GM12874 (cell line): ENCODE data around the gene NME7.

ENCODE experiments used
- TF ChIP-seq, protein P1 (sequence below): IDR thresholded peaks from 2 replicates; pipeline ENCODE4 v1.5.1; 2011; ENCODE audit warnings: low read depth, mild to moderate bottlenecking, control low read depth, low read length, moderate library complexity; ENCODE audit not compliant: insufficient read depth

NME7 gene

GRCh38 chr1:169148472-169149252, 218.9 kb downstream of the NME7 start:
- TF ChIP-seq, protein P1, sequence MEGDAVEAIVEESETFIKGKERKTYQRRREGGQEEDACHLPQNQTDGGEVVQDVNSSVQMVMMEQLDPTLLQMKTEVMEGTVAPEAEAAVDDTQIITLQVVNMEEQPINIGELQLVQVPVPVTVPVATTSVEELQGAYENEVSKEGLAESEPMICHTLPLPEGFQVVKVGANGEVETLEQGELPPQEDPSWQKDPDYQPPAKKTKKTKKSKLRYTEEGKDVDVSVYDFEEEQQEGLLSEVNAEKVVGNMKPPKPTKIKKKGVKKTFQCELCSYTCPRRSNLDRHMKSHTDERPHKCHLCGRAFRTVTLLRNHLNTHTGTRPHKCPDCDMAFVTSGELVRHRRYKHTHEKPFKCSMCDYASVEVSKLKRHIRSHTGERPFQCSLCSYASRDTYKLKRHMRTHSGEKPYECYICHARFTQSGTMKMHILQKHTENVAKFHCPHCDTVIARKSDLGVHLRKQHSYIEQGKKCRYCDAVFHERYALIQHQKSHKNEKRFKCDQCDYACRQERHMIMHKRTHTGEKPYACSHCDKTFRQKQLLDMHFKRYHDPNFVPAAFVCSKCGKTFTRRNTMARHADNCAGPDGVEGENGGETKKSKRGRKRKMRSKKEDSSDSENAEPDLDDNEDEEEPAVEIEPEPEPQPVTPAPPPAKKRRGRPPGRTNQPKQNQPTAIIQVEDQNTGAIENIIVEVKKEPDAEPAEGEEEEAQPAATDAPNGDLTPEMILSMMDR = no peak

DNA sequence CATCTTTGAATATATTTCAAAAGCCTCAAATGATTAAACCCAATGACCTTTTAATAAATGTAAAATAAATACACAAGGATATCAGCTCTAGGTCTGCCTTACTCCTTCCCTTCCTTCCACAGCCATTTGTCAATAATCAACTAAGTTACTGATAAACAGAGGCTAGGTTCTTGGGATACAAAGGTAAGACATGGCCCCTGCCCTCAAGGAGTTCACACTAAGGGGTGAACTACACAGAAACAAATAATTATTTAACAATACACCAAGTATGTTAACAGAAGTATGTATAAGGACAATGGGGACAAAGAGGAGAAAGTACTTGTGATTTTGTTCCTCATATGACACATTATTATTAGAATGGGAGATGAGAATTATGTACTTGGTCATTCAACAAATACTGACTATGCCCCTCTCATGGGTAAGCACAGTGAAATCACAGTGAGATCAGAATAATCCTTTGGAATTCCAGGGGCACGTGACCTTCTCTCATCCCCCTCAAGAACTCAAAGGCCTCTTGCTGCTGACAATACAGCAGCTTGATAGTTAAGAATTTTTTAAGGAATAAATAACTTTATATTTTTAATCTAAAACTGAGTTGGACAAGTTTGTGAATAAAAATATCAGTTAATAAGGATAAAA, 220.9 kb downstream of the NME7 start:
- TF ChIP-seq, protein P1 = no peak

- TF ChIP-seq, protein P1 = no peak
Measured at GRCh38 chr1:169144941-169145626, 222.5 kb downstream of the NME7 start.

DNA sequence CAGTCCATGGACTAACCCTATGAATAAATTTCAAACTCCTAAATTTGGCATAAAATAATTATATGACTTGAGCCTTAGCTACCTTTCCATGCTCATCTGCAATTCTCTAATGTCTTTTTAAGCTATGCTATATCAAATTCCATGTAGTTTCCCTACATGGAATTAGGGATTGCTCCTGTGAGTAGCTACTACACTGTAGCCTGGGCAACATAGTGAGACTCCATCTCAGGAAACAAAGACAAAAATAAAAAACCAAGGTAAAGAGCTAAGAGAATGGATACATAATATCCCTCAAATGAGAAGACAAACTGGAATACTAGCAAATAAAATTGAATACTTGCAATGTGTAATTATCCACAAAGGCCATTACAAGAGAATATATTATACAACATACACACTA, 223.6 kb downstream of the NME7 start:
- TF ChIP-seq, protein P1 = no peak

DNA sequence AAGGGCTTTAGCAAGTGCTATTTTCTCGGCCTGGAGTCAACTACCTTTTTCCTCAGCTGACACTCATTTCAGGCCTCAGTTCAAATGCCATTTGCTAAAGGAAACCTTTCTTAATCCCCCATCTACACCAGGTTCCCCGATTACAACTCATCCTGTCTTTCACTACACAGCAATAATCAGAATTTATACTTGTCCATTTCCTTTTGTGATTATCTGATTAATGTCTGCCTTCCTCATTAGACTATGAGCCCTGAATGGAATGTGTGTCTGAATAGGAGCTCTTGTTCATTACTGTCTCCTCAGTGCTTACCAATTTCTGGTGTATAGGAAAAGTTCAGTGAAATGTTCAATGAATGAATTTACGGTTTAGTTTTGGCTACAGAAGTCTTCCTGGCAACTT, 224.3 kb downstream of the NME7 start:
- TF ChIP-seq, protein P1 = no peak

- TF ChIP-seq, protein P1 = no peak
Measured at GRCh38 chr1:169142129-169142528, 225.5 kb downstream of the NME7 start.

DNA sequence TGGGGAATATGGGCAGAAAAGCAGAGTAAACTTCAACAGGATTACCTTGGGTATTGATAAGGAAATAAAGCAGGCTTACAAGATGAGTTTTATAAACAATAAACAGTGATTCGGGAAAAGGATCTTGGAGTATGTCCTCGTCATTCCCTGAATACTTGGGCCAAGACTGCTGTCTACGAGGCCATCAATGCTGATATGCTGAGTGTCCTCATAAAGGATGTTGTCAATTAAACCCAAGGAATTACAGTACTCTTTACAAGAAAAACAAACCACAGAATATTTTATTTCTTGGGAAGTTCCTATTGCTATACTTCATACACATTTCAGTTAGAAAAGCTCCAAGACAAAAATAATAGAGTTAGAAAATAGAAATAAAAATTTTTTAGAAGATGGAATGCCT, 226.2 kb downstream of the NME7 start:
- TF ChIP-seq, protein P1 = no peak
